Activated CD4-positive, alpha-beta T cell treated with anti-CD3 and anti-CD28 coated beads for 24 hours (primary cell): ENCODE data around the gene ATP1A4.
"Not testable (repeated sequence)": the region's sequence is repeated elsewhere in the genome, so short reads cannot be mapped to it uniquely, and the experiment has no call there.

Experiments
- DNase-seq, 2 donors: peaks; one replicate each; pipeline ENCODE4 v3.0.0-alpha.2; 2020; ENCODE audit warnings: low read depth in 2 of 2

The ATP1A4 gene

DNA sequence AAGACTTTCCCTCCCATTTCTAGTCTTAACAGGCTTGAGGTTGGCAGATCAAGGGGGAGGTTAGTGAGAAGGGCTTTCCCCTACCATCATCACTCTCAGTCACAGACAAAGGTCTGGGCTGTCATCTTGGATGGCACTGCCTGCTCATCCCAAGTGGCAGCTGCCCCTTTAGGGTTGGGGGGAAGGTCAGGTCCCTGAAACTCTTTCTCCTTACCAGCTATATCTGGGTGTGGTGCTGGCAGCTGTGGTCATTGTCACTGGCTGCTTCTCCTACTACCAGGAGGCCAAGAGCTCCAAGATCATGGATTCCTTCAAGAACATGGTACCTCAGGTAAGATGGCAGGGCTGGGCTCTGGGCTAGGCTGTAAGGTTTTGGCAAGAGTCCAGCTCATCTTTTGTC lies 27.7 kb upstream of the ATP1A4 start:
- no peak for DNase-seq

DNA sequence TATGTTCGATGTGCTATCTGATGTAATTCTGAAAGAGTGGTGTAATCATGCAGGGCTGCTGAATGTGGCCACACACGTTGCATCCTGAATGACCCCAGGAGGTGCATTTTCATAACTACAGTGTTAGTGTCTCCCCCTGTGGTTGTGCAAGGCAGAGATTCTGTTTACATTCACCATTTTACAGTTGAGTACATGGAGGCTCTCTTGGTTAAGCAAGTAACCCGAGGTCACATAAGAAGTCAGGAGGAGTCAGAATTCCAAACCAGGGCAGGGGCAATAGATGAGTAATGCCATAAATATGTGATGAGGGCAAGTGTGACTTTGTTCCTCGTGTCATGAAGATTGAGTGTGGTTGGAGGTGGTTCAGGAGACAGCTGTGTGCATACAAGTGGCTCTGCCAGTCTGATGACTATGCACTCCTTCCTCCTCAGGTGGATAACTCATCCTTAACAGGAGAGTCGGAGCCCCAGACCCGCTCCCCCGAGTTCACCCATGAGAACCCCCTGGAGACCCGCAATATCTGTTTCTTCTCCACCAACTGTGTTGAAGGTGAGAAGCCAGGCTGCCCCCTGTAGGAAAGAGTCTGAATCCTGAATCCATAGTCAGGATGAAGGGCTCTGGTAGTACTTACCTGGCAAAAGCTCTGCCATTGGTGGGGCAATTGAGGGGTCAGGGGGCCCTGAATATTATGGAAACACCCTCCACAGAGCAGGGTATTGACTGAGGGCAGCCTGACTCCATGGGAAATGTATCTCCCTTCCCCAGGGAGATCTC lies 26.5 kb upstream of the ATP1A4 start:
- DNase-seq, result no peak

DNA sequence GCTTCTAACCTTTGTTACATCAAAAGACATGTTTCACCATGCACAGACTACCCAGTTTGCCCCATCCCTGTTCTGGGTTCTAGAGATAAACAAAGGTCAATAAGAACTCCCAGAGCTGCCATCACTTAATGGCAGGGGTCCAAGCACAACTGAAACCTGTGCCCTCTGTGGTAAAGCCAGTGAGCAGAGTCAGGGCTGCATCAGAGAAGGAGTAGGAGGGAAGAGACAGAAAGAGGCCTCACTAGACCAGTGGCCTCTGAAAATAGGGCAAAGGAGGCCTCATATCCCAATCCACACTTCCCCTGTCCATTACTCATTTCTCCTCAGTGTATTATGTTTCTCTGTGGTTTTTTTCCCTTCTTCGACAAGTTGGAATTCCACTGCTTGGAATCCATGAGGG lies 25.7 kb upstream of the ATP1A4 start:
- no peak for DNase-seq

DNA sequence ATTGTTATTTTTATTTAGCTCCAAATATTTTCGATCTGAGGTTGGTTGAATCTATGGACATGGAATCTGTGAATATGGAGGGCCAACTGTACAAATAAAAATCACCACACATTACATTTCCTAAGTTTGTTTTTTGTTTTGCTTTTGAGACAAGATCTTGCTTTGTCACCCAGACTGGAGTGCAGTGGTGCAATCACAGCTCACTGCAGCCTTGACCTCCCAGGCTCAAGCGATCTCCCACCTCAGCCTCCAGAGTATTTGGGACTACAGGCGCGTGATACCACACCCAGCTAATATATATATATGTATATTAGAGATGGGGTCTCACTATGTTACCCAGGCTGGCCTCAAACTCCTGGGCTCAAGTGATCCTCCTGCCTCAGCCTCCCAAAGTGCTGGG lies 25.1 kb upstream of the ATP1A4 start:
- not testable (repeated sequence) for DNase-seq

DNA sequence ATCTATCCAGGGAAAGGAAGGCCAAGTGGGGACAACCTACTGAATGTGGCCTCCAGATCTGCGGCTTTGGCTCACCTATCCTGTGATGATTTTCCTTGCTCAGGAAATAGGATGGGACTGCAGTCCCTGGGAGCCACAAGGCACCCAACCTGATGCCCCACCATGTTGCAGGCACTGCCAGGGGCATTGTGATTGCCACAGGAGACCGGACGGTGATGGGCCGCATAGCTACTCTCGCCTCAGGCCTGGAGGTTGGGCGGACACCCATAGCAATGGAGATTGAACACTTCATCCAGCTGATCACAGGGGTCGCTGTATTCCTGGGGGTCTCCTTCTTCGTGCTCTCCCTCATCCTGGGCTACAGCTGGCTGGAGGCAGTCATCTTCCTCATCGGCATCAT lies 24.0 kb upstream of the ATP1A4 start:
- DNase-seq, result no peak

DNA sequence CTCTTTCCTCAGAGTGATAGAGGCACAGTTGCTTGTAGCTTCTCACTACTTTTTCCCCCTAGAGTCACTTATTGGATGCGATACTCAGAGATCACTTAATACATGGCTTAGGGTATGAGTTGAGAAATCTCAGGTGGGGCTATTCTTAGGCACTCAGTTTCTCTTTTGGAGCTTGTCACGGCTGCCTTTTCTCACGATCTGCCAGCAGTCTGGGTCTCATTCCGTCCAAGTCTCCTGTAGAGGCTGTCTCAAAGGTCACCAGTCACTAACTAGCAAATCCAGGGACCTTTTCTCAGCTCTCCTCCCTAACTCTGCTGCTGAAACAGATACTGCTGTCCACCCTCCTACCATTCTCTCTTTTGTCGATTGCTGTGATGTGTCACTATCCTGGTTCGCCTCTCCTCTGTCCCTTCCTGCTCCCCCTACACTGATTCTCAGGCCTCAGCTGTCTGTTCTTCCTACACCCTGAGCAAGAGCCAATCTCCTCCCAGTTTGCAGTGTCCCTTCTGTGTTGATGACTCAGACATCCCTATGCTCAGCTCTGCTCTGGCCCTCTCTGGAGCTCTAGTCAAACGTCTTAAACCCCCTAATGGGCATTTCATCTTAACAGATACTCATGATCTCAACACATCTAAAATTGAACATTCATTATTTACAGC lies 23.4 kb upstream of the ATP1A4 start:
- no peak for DNase-seq

DNA sequence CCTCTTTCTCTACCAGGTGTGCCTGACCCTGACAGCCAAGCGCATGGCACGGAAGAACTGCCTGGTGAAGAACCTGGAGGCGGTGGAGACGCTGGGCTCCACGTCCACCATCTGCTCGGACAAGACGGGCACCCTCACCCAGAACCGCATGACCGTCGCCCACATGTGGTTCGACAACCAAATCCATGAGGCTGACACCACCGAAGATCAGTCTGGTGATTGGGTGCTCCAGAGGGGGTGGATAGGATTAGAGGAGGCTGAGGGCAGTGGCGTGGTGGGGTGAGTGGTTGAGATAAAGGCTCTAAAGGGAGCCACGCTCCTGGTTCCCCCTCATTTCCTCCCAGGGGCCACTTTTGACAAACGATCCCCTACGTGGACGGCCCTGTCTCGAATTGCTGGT lies 22.8 kb upstream of the ATP1A4 start:
- no peak for DNase-seq

DNA sequence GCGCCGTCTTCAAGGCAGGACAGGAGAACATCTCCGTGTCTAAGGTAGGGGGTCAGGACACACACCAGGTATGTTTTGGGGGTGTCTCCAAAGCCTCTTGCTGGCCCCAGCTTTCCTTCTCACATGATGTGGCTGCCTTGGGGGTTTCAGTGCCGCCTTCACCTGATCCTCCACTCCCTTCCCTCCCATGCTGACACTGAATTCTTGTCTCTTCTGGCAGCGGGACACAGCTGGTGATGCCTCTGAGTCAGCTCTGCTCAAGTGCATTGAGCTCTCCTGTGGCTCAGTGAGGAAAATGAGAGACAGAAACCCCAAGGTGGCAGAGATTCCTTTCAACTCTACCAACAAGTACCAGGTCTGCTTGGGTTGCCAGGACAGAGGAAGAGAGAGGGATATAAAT lies 22.4 kb upstream of the ATP1A4 start:
- DNase-seq, result no peak

DNA sequence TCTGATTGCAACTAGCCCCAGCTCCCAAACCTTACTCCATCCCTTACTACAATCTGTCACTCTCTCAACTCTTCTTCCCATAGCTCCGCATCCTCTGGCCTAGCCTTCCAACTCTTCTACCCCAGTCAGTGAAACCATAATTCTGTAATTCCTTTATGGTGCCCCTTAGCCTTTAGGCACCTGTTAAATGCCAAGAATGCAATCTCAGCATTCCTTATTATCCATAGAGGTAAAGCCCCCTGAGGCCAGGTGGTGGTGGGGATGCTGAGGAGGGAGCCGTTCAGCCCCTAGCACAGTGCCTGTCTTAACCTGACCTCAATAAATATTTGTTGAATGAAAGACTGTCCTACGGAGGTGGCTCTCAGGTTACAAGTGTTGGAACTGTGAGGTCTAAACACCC lies 21.8 kb upstream of the ATP1A4 start:
- no peak for DNase-seq

DNA sequence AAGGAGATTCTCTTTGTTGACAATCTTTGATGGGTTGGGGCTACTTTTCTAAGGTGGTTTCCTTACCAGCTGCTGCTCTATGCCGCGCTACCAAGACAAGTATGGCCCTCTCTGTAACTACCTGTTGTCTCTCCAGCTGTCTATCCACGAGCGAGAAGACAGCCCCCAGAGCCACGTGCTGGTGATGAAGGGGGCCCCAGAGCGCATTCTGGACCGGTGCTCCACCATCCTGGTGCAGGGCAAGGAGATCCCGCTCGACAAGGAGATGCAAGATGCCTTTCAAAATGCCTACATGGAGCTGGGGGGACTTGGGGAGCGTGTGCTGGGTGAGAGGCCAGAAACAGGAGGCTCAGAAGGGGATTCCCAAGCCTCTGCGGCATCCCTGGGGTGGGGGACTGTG lies 21.4 kb upstream of the ATP1A4 start:
- no peak for DNase-seq

DNA sequence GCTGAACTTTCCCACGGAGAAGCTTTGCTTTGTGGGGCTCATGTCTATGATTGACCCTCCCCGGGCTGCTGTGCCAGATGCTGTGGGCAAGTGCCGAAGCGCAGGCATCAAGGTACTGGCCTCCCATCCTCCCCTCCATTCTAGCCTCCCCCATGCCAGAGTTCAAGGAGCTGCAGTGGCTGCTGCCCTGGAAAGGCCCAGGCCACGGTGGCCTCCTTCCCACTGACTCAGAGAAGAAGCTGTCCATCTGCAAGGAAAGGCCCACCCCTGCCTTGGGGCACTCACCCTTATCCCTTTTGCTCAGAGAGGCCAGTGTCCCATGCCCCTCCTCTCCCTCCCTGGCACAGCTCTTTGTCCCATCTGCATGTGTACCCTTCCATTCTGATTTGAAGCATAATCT lies 20.9 kb upstream of the ATP1A4 start:
- no peak for DNase-seq

DNA sequence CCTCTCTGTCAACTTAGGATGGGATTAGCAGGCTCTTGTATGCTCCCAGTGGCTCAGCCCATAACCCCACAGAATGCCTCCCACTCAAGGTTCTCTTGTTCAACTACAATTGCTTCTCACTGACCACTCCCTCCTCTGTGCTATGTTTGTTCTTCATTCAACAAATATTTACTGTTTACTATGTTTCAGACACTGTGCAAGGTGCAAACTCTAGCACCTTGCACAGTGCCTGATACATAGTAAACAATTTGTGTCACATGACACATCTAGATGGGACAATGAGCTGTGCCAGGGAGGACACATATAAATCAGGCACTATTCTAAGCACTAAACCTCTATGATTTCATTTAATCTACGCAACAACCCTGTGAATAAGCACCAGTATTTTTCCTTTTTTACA lies 20.5 kb upstream of the ATP1A4 start:
- no peak for DNase-seq

DNA sequence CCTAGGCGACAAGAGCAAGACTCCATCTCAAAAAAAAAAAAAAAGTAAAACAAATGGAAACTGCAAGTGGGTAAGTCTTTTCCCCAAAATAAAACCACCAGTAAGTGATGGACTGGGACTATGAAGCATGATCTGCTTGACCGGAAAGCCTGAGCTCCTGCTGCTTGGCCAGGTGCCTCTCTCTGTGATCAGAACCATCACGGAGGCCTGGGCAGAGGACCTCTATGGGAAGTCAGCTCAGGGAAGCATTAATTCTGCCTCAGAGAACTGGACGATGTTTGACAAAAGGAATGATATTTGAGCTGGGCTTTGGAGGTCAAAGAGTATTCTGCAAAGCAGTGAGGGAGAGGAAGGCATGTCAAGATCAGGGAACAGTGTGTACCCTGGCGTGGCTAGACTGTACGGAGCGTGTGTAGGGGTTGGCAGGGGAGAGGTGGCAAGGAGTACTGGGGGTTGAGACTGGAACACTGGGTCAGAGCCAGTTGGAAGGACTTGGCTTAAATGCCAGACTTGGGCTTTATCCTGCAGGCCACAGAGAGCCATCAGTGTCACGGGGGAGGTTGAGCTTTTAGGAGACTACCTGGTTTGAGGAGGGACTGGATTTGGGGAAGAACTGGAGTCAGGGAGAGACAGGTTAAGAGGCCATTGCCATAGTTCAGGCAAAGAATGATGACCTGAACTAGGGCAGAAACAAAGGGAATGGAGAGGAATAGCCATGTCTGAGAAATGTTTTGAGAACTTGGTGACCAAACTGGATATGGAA lies 19.4 kb upstream of the ATP1A4 start:
- DNase-seq, result no peak

DNA sequence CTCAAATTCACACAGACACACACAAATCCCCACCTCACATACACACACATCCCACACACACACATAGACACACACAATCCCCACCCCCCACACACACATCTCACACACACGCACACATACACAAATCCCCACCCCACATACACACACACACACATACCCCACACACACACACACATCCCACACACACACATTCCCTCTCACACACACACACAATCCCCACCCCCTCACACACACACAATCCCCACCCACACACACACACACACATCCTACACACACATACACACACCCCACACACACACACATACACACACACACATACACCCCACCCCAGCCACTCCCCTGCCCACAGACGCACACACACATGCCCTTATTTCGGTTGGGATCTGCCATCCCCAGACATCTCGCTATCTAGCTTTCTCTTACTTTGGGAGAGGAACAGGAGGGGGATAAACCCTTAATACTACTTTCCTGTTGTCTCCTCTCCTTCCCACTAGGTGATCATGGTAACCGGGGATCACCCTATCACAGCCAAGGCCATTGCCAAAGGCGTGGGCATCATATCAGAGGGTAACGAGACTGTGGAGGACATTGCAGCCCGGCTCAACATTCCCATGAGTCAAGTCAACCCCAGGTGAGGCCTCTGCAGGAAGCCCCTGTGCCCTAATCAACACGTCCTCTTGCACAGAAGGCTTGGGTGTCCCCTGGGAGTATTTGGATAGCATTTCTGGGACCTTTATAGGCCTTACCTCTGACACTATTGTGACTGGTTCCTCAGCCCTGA lies 17.2 kb upstream of the ATP1A4 start:
- DNase-seq, result no peak

DNA sequence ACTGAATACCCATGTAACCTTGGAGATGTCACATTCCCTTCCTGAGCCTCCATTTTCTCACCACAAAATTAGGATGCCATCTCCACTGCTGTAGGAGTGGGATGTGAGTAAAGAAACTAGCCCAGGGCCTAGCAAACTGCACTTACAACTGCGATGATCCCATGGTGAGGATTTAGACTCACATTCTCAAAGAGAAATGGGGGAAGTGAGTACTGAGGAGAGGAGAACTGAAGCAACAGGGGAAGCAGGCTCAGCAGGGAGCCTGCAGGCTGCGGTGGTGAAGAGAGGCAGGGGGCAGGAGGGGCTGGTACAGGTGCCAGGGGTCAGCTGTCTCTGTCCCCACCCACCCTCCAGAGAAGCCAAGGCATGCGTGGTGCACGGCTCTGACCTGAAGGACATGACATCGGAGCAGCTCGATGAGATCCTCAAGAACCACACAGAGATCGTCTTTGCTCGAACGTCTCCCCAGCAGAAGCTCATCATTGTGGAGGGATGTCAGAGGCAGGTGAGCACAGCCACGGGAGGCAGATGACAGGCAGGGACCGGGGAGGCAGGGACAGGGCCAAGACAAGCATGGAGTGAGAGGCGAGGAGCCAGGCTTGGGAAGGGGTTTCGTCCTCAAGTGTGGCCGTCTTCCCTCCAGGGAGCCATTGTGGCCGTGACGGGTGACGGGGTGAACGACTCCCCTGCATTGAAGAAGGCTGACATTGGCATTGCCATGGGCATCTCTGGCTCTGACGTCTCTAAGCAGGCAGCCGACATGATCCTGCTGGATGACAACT lies 16.4 kb upstream of the ATP1A4 start:
- DNase-seq, result no peak

DNA sequence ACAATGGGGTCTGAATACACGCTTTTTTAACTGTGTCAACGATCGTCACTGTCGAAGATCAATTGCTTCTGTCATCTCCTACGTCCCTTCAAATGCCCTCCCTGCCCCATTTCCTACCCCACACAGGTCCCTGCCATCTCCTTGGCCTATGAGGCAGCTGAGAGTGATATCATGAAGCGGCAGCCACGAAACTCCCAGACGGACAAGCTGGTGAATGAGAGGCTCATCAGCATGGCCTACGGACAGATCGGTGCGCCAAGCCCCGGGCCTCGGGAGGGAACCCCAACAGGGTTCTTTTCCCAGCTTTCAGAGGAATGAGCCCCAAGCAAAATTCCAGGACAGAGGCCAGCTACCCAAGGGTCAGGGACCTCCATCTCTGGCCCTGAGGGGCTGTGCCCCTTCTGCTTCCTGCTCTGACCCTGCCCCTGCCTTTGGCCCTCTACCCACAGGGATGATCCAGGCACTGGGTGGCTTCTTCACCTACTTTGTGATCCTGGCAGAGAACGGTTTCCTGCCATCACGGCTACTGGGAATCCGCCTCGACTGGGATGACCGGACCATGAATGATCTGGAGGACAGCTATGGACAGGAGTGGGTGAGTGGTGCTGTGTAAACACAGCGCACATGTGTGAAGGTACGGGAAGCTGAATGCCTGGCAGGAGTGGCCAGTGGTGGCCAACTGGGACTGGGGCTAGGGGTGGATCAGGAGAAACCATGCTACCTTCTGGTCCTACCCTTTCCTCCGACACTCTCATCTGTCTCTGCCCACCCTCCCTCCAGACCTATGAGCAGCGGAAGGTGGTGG lies 15.1 kb upstream of the ATP1A4 start:
- no peak for DNase-seq

DNA sequence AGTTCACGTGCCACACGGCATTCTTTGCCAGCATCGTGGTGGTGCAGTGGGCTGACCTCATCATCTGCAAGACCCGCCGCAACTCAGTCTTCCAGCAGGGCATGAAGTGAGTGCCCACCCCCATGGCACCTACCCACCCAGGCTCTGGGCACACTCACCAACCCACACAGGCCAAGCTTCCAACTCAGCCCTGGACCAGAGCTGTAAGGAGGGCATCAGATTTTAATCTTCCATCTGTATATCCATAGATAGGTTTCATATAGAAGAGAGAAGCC lies 14.5 kb upstream of the ATP1A4 start:
- no peak for DNase-seq

DNA sequence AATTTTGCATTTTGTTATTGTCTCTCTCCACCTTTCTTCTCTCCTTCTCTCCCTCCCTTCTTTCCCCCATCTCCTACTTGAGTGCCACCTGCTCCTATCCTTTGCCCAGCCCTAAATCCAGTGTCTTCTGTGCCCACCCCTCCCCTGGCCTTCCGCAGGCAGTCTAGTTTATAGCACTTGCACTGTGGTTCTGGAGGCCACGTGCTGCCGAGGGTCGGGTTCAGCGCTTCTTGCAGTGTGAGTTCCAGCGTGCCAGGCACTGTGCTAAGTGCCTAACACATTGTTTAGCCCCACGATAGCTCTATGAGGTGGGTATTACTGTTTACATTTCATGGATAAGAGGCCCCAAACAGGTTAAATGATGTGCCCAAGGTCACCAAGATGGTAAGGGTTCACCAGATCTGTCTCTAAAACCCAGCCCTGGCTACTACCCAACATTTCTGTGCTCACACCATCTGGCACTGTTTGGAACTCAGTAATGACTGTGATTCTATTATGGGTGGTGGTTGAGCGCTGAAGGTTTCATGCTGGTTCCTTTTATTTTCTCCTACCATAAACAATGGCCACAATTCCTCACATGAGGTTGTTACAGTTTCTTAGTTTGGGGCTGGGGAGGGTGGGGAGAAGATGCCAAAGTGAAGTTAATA lies 14.1 kb upstream of the ATP1A4 start:
- DNase-seq, result no peak

DNA sequence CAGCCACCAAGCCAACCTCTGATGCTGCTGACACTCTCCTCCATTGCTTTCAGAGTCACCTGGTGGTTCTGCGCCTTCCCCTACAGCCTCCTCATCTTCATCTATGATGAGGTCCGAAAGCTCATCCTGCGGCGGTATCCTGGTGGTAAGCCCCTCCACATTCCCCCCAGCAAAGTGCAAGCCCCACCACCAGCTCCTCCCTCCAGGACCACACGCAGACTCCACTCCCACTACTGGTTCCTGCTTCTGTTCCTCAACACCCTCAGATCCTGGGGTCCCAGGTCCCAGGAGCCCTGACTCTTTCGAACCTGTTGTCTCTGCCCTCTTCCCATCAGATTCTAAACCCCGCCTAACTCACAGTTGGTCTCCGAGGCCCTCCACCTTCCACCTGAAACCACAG lies 11.6 kb upstream of the ATP1A4 start:
- DNase-seq, result no peak

DNA sequence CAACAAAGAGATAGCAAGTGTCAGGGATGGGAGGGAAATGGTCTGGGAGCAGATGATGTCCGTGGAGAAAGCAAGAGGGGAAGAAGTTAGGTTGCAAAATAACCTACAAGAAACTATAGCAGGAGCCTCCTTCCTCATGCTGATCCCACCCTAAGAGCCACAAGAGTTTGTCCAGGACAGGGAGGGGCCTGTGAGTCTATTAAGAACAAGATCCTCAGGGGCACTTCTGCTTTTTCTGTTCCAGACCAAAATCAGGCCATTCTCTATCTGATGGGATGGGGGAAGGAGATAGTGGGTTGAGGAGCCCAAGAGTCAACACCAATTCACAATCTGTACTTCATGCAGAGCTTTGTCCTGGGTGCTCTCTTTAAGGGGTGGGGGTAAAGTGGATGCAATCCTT lies 7.7 kb upstream of the ATP1A4 start:
- DNase-seq, result no peak
